ENCODE results near the gene ACTN4. TPM values are rescaled to one million over a fixed set of nuclear protein-coding genes. Genes with fewer than 3 reads are reported as not detected.

The ACTN4 gene
- total and polyA plus RNA-seq, 3 donors from 2014 or later, result 112 to 158 (median 135) TPM

DNA sequence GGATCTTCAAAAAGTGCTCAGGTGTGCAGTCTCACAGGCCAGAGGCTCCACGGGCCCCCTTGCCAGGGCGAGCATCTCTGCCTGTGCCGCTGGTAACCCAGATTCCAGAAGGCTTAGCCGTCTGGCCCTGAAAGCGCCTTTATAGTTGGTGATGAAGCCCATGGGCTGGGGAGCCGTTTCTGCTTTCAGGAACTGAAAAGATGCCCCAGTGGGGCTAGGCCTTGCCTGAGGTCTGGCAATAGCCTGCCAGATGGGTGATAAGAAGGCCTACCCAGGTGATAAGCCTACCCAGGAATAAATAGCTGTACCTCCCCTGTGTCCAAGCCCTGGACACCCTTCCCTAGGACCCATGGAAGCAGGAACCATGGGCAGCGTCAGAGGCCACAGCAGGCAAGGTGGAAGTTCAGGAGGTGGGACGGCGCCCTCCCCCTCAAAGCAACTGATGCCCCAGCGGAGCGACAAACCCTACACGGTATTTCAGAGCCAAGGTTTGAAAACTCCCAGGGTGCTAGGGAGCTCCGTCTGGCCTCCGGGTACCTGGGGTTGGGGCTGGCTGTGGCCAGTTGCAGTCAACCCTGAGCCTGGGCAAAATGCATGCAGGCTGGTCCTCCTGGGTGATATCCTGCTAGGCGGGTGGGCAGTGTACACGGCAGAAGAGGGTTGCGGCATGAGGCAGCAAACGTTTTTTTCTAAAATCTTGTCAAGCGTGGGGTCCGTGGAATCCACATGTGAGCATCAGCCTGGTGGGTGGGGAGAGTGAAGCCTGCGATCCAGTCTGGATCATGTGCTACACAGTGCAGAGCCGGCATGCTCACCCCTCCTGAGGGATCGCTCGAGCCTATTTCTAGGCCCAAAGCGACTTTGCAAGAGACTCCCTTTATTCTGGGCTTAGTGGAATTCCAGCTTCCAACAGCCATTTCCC lies 45.3 kb downstream of the ACTN4 start:
- TF ChIP-seq, protein P1, sequence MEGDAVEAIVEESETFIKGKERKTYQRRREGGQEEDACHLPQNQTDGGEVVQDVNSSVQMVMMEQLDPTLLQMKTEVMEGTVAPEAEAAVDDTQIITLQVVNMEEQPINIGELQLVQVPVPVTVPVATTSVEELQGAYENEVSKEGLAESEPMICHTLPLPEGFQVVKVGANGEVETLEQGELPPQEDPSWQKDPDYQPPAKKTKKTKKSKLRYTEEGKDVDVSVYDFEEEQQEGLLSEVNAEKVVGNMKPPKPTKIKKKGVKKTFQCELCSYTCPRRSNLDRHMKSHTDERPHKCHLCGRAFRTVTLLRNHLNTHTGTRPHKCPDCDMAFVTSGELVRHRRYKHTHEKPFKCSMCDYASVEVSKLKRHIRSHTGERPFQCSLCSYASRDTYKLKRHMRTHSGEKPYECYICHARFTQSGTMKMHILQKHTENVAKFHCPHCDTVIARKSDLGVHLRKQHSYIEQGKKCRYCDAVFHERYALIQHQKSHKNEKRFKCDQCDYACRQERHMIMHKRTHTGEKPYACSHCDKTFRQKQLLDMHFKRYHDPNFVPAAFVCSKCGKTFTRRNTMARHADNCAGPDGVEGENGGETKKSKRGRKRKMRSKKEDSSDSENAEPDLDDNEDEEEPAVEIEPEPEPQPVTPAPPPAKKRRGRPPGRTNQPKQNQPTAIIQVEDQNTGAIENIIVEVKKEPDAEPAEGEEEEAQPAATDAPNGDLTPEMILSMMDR (IDR thresholded peaks at IDR 0.05), result no peak
- no peak for TF ChIP-seq POLR2A (IDR thresholded peaks at IDR 0.05)
- Histone ChIP-seq H3K27ac (no peak overlapping the region), H3K4me1 (peaks cover 12% of the 10 kb centered on the region), H3K4me3 (no peak overlapping the region), H3K27me3 (no peaks in the 10 kb centered on the region), H3K9me3 (no peaks in the 10 kb centered on the region), H3K36me3 (ENCODE audit: low read depth, missing control alignments) (no peaks in the 10 kb centered on the region)
- intact Hi-C loops (cut with DNase I; ENCODE audit: low total_unique reads), result no loop called here
- WGBS, 2 donors, result 76 to 78% methylated on average over 24 to 25 of the region's 25 CpGs
- no peak for DNase-seq

DNA sequence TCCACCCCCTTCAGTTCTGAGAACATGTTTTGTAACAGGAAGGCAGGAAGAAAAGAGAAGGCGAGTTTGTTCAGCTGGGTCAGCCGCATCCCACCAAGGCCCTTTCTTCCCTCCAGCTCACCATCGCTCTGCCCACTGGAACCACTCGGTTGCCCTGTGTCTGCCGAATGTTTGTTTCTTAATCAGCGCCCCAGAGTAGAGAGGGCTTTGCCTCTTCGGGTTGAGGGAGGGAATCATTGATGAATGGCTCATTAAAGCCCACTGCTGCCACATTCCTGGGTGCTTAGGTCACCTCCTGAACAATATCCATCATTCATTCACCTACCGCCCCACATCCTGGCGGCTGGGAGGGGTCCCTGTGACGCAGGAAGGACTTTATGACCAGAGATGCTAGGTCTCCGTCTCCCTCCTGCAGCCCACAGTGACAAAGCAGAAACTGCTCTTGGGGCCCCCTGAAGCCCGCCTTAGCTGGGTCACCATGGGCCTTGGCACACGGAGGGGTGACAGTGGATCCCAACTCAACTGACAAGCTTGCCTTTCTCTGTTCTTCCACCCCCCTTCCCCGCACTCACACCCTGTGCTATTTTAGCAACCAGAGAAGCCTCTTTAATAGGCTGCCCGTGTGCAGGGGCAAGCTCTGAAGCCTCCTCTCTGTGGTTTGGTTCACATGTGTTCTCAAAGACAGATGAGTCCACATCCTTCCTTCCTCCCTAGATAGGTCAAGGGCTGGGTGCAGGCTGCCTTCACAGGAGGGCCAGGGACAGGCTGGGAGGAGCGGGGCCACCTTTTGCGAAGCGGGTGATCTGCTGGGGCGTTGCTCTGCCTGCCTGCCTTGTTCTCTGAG lies 46.2 kb downstream of the ACTN4 start:
- TF ChIP-seq, protein P1 (IDR thresholded peaks at IDR 0.05), result no peak
- no peak for TF ChIP-seq POLR2A (IDR thresholded peaks at IDR 0.05)
- no peaks in the 10 kb centered on the region for H3K9me3 ChIP-seq
- H3K4me1 ChIP-seq, result peaks cover 20% of the 10 kb centered on the region
- WGBS, 2 donors, result 67 to 74% methylated on average over 17 to 19 of the region's 19 CpGs
- H3K36me3 ChIP-seq (ENCODE audit: low read depth, missing control alignments), result no peaks in the 10 kb centered on the region
- H3K27ac ChIP-seq, result no peak overlapping the region
- intact Hi-C loops (cut with DNase I; ENCODE audit: low total_unique reads), result no loop called here
- no peak for DNase-seq
- H3K27me3 ChIP-seq, result no peaks in the 10 kb centered on the region
- no peak overlapping the region for H3K4me3 ChIP-seq

DNA sequence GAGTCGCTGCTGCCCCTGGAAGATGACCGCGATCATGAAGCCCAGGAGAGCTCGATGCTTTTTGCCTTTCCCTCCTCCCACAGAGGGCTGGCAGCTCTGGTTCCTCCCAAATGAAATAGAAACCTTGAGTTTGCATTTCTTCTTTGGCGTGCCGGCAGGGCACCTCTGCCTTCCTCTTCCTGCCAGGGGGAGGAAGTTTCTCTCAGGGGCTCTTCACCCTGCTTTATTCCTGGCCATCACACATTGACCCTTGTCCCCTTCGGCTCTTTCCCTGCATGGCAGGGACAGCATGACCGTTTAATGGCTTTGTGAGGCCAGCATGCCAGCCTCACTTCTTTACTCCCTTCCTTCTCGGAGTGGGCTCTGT lies 47.9 kb downstream of the ACTN4 start:
- Histone ChIP-seq H3K27ac (no peak overlapping the region), H3K36me3 (ENCODE audit: low read depth, missing control alignments) (no peaks in the 10 kb centered on the region), H3K9me3 (no peaks in the 10 kb centered on the region), H3K27me3 (no peaks in the 10 kb centered on the region), H3K4me3 (no peak overlapping the region), H3K4me1 (peaks cover 24% of the 10 kb centered on the region)
- intact Hi-C loops (cut with DNase I; ENCODE audit: low total_unique reads), result no loop called here
- DNase-seq, result no peak
- TF ChIP-seq, protein P1 (IDR thresholded peaks at IDR 0.05), result no peak
- no peak for TF ChIP-seq POLR2A (IDR thresholded peaks at IDR 0.05)
- WGBS, 2 donors, result 61 to 70% methylated on average over 9 of the region's 9 CpGs

DNA sequence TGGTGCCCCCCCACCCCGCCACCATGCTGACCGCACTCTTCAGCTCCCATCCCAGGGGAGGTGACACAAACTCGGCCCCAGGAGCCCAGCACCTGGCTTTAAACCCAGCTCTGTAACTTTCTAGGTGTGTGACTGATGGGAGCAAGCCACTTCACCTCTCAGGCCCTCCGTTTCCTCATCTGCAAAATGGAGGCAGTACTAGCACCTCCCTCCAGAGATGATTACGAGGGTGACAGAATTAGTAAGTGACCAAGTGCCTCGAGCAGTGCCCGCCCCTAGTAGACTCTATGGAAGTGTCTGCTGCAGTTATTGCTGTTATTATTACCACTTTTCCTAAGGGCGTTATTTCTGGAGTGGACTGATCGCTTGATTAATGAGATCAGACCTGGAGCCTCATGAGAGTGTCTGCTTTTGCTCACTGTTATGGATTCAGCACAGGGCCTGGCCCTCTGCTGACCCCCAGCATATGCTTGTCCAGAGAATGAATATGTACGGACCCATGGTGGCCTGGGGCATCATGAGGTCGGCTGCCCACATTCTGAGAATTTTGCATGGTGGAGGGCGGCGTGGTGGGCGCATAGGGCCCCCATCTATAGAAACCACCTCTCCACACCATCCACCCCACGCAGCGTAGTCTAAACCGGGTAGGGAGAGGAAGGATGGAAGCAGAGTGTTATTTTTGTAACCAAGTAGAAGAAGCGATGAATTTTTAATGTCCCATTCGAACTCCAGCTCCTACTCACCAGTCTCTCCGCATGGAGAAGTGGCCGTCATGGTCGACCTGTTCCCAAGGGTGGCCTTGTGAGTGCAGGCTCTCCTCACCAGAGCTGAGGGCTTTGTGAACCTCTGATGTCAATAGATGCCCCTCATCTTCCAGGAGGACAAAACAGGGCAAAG lies 48.6 kb downstream of the ACTN4 start:
- no peaks in the 10 kb centered on the region for H3K27me3 ChIP-seq
- intact Hi-C loops (cut with DNase I; ENCODE audit: low total_unique reads), result no loop called here
- H3K27ac ChIP-seq, result no peak overlapping the region
- no peaks in the 10 kb centered on the region for H3K36me3 ChIP-seq (ENCODE audit: low read depth, missing control alignments)
- H3K4me1 ChIP-seq, result peaks cover 24% of the 10 kb centered on the region
- TF ChIP-seq POLR2A (IDR thresholded peaks at IDR 0.05), result no peak
- TF ChIP-seq, protein P1 (IDR thresholded peaks at IDR 0.05), result no peak
- 87 to 90% methylated on average over 20 to 22 of the region's 22 CpGs for WGBS, 2 donors
- DNase-seq, result no peak
- H3K9me3 ChIP-seq, result no peaks in the 10 kb centered on the region
- H3K4me3 ChIP-seq, result no peak overlapping the region
